Stimulated activated CD4-positive, alpha-beta T cell treated with anti-CD3 and anti-CD28 coated beads, Interleukin-4, amount 100 ng/mL, for 48 hours (primary cell): Measurements from ENCODE around the gene WDR54.
"Not testable (repeated sequence)": the region's sequence is repeated elsewhere in the genome, so short reads cannot be mapped to it uniquely, and the experiment has no call there.

Experiments used
- DNase-seq, 2 donors: peaks; one replicate each; pipeline ENCODE4 v3.0.0-alpha.2; 2020; ENCODE audit warnings: low read depth in 2 of 2

WDR54 gene

DNA sequence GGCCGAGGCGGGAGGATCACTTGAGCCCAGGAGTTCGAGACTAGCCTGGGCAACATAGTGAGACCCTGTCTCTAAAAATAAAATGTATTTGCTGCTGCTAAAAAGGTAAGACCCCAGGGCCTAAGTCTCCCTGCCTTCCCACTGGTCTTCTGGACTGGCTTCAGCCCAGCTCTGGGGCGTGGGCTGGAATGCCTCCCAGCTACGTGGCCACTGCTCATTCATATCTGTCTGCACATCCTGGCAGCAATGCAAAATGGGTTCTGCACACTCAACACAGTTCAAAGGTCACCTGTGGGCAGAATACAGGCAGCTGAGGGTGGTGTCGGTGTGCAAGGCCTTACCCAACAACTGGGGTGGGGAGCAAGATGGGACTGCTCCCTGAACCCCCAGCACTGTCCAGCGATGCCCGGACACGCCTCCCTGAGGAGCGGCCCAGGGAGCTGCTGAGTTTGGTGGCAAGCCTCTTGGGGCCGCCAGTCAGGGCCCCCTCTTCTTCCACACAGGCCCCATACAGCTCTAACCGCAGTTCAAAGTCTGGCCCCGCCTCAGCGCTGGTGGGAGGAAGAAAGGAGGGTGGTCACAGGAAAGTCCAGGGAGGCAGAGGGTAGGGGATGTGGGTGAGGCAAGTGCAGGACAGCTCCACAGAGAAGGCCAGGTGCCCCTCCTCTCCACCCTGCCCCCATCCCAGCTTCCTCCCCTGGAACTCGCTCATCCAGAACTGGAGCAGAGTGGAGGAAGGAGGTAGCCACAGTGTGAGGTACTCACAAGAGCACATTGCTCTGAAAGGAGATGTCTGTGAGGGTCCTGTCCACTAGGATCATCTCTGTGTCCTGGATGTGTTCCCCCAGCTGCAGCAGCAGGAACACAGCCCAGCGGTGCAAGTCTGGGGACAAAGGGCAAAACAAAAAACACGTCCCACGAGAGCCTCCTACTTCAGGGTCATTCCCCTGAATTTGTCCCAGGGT is 8.2 kb downstream of the WDR54 start:
- DNase-seq: no peak

DNA sequence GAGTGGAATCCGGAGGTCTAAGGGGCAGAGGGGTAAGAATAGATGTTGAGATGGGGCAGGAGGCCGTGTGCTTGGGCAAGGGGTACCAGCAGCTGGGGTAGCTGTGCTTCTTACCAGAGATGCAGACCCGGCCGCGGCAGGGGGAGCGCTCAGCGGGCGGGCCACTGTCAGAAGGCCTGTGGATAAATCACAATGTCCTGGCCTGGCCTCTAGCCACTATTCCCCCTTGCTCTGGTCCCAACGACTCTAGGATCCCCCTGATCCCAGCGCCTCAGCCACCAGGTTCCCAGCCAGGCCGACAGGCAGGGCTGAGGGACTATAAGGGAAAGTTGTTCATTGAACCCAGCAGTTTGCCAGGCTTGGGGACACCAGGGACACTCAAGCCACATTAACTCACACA is 9.0 kb downstream of the WDR54 start:
- no peak for DNase-seq

DNA sequence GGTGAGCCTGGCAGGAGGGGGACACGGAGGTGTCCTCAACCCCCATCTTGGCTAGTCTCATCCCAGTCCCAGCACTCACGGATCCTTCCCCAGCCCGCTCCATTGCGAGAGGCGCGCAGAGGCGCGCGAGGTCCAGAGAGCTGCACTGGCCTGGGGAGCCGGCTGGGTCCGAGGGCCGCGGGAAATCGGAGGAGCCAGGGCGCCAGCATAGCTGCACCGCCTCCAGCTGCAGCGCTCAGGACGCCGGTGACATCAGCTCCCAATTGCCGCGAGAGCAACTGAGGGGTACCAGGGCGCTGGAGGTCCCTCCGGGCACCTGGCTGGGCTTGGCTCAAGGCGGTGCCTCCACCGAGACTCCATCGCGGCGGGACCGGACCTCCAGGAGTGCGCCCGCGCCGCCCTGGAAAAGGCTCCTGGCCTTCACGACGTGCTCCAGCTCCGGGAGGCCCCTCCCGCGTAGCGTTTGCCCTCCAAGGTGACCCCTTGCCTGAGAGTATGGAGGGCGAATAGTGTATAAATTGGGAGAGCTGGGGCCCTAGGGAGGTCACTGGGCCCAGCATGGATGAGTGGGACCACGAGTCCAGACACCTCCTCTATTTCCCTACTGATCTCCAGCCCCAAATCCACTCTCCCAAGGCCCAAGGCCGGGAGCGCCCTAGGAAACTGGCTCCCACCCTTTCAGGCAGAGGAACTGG is 14.7 kb downstream of the WDR54 start:
- no peak for DNase-seq

DNA sequence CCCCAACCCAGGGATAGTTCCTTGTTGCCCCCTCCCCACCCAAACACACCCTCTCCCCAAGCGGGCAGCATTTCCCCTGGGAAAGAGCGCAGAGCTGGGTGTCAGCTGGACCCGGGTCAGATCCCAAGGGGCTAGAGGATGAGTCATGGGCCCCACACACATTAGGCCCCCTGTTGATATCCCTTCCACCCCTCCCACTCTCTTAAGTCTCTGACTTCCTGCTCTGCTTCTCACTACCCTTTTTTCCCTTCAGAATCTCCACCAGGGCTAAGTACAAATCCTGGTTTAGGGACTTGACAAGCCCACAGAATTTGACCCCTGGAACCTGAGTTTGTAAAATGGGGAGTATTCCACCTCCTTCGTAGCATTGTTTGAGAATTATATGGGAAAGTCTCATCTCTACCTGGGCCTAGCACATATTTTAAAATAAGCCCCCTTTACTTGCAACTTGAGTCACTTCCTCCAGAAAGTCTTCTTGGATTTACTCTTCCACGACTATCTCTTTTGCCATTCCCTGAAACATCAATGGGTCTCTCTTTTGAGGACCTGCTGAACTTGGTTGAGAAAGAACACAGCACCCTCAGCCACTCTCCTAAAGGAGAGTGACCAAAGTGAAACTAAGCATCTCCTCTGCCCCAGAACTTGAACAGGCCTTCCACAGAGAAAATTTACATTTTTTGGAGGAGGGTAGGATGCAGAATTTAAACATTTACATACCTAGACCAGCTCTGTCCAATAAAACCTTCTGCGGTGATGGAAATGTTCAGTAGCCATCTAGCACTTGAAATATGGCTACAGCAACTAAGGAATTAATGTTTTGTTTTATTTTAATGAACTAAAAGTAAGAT is 15.5 kb downstream of the WDR54 start:
- no peak for DNase-seq

DNA sequence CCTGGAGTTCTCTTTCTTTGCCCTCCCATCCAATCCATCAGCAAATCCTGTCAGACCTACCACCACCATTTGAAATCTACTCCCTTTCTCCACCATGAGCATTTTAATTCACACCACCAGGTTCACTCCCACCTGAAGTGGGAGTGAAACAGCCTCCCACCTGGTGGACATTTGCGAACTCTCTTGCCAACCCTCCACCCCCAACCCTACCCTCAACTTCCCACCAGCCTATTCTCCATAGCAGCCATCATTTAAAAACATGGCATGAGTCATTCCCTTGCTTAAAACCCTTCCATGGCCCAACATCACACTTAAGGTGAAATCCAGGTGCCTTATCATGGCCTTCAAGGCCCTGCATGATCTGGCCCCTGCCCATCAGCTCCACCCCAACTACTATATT is 16.7 kb downstream of the WDR54 start:
- DNase-seq: no peak

DNA sequence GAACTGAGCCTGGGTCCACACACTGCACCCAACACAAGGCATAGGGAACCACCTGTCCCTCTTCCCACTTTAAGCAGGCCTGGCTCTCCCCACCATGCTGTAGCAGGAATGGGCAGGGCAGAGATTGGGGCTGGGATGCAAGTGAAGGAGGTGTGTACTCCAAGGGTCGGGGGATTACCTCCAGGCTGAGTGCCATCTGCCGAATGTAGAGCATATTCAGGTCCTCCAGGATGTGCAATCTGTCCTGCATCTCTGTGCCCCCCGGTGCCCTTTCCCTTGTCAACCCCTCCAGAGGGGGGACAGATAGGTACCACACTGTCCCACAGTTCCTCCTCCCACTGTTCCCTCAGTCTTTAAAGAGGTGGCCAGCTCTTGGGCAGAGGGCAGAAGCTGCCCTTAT is 17.8 kb downstream of the WDR54 start:
- no peak for DNase-seq

DNA sequence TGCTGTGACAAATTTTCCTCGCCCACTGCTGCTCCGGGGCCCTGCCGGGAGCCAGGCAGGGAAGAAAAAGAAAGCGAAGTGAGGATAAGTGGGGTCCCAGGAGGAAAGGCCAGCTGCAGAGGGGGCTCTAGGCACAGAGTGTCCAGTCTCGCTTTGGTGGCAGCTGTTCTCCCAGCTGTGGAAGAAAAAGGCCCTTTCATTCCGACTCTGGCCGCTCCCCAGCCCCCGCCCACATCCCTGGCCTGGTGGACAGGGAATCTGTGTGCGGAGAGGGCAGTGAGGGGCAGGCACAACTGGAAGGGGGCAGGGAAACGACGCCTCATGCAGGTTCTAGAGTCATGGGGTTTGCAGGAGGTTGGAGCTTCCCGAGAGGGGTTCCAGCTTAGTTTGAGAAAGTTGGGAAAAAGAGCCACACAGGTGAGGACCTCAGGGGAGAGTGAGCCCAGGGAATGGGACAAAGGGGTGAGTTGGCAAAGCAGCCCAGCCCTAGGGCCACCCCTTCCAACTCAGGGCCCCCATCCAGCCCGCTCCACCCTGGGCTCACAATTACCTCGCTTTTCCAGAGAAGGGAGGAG is 18.4 kb downstream of the WDR54 start:
- no peak for DNase-seq

DNA sequence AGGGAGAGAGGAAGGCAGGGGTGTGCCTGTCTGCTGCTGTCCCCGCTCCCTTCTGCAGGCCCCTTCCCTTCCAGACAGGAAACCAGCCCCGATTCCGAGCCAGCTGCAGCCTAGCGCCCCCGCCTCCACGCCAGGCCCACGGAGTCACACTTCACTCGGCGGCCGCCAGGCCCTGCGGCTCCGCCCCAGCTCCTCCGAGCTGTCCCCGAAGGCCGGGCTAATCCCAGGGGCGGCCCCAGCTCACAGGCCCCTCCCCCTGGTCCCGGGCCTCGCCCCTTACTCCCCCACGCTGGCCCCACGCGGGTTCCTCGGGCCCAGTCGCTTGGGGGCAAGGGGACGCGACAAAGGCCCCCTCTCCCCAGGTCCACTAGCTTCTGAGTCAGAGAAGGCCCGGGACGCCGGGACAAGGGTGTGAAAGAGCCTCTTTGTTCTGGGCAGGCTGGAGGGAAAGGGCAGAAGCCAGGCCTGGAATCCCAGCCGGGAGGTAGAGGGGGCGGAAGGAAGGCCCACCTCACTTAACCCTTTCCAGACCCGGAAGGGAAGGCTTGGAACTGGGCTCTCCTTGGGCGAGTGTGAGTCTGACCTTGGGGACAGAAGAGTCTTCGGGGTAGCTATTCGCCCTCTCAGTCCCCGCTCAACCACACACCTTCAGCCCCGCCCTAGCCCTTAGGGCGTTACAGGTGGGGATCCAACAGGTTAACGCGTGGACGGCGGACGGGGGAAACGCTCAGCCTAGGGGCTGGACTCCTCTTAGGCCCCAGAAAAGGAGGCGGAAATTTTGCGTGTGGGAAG is 19.0 kb downstream of the WDR54 start:
- peak; percentile 45 to 52 for DNase-seq

DNA sequence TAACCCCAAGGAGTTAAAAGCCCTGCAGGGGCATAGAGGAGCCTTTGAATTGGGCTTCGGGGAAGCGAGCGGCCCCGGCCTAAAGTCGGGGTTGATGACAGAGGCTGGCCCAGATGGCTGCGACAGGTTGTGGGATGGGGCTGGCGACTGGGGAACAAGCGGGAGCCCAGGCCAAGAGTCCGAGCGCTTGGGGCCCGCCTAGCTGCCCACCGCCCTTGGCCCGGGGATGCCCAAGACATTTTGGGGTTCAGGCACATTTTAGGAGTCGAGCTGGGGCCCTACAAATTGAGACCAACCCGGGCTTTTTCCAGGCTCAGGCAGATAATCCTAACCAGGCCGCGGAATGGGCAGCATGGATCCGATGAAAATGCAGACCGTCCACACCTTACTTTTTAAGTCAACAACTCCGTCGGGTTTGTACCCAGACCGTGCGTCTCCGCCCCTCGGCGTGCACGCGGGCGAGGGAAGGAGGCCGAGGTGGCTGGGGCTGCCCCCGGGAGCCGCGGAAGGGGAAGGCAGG is 19.7 kb downstream of the WDR54 start:
- no peak for DNase-seq

DNA sequence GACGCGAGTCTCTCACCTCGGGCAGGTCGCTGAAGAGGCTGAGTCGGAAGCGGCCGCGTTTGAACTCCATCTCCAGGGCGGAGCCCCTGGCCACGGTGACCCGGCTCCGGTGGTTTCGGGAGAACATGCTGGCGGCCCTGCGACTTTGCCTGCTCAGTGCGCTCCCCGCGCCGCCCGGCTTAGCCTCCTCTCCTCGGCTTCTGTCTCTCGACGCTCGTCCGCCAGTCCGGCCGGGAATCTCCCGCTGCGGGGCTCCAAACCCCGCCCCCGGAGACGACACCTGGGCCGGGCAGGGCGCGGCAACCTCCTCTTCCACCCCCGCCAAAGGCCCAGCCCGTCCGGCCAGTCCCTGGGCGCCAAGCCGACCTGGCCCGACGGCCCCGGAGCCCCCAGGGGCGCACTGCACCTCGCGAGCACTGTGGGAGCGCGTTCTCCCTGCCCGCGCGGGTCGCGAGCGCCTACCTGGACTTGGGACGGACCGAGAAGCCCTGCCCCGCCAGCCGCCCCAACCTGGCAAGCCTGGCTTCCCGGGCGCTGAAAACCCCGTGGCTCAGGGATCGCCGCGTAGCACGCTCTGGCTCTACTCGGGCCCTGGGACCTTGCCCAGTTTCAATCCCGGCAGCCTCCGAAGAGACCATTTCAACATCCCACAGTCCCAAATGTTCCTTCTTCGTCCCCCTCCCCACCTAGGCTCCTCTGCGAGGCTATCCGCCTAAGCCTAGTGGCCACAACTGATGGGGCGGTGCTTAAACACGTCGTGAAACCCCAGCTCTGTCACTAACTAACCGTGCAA is 20.4 kb downstream of the WDR54 start, which contains the start of gene RTKN:
Gene RTKN (minus strand): TSS at position 248 of the 793 bp plus-strand sequence. CDS start 121 bp downstream, at position 127.
- no peak for DNase-seq

DNA sequence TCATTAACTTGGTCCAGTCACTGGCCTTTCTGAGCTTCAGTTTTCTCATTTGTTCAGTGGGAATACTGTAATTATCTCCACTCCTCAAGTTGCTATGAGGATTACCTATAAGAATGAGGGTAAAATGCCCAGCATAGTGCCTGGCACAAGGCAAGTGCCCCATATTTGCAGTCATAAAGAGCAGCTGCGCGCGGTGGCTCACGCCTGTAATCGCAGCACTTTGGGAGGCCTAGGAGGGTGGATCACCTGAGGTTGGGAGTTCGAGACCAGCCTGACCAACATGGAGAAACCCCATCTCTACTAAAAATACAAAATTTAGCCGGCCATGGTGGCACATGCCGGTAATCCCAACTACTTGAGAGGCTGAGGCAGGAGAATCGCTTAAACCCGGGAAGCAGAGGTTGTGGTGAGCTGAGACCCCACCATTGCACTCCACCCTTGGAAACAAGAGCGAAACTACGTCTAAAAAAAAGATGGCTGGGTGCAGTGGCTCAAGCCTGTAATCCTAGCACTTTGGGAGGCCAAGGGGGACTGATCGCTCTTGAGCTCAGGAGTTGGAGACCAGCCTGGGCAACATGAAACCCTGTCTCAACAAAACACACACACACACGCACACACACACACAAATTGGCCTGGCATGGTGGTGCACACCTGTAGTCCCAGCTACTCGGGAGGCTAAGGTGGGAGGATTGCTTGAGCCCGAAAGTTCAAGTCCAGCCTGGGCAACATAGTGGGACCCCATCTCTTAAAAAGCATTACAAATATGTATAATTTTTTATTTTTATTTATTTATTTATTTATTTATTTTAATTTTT is 21.2 kb downstream of the WDR54 start:
- not testable (repeated sequence) for DNase-seq

DNA sequence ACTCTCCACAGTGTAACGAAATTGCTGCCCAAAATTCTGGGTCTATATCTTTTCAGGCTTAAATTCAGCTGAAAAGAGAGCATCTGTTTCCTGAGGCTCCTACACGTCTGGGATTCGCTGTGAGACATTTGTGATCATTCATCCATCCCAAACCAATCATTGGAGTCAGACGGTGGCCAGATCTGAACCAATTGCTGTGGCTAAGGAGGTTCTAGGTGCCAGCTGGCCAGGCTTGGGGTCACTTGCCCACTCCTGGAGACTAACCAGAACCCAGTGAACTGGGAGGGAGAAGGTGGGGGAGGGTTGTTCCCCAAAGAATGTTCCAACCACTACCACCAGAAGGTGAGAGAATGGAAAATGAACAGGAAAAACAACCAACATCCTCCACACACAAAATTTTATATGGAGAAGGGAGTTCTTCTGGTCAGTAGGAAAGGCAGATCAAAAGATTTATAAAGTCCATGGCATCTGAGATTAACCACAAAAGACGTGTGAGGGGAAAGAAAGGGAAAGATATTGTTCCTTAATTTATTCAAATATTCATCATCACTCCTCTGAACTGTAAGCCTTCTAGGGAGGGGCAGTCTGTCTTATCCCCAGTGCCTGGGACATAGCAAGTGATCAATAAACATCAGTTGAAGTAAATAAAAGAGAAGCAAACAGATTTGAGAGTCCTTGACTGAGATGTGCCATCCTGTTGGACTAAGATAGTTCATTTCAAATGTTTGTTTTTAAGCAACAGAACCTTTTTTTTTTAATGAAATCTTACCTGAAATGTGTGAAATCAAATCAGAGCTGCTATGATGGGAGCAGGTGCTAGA is 23.2 kb downstream of the WDR54 start:
- DNase-seq: no peak

DNA sequence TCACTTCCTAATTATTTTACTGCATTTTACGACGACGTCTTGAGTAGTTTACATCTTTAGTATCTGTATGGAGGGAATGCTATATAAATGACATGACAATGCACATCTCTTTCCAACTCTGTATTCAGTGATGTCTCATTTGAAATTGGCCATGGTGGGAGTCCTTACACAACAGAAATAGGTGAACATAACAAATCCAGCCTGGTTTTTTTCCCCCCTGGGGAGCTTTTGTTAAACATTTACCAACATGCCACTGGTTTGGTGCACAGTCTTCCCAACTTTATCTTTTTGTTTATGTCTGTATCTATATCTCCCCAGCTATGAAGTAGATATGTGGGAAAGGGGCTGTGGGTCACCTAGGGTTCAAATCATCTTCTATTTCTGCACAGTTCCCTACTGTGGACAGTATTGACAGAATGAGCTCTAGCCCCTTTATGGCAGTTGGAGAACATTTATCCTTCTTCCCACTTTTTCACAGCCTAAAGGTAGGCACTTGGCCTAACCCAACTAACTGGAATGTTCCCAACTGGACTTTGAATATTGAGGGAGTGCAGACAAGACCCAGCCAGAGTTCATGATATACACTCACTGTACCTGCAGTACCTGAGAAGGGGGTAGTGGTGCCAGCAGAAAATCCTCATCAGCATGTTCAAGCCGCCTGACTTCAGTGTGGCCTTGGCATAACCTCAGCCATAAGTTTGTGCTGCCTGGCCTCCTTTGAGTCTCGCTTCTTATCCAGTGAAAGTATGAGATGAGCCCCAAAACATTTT is 25.9 kb downstream of the WDR54 start:
- no peak for DNase-seq

DNA sequence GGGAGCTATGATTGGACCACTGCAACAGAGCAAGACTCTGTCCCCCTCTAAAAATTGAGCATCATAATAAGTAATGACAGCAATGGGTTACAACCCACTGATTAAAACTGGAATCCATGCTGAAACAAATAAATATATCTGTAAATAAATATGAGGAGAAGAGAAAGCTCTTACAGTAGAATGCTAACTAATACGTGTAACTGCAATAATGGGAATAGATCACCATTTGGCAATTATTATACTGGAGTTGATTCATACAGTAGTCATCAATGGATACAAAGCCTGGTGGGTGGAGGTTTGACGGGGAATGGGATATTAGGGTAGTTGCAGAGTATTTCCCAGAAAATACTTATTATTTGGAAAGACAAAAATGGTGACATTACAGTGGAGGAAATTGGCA is 27.2 kb downstream of the WDR54 start:
- no peak for DNase-seq

DNA sequence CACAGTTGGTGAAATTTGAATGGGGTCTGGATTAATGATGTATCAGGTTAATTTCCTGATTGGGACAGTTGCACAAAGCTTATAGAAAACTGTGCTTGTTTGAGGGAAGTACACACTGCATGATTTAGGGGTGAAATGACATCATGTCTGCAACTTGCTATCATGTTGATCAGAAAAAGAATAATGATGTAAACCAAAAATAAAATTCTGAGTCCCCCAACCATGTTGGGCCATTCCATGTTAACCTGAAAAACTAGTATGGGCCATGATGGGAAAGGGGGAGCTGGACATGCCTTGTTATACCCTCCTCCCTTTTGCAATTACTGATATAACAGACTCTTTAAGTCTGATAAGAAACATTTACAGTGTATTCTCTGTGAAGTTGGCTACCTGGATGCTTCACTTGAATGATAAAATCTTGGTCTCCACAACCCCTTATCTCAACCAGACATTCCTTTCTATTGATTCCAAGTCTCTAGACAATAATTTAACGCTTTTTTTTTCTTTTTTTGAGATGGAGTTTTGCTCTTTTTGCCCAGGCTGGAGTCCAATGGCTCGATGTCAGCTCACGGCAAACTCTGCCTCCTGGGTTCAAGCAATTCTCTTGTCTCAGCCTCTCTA is 29.1 kb downstream of the WDR54 start:
- no peak for DNase-seq

DNA sequence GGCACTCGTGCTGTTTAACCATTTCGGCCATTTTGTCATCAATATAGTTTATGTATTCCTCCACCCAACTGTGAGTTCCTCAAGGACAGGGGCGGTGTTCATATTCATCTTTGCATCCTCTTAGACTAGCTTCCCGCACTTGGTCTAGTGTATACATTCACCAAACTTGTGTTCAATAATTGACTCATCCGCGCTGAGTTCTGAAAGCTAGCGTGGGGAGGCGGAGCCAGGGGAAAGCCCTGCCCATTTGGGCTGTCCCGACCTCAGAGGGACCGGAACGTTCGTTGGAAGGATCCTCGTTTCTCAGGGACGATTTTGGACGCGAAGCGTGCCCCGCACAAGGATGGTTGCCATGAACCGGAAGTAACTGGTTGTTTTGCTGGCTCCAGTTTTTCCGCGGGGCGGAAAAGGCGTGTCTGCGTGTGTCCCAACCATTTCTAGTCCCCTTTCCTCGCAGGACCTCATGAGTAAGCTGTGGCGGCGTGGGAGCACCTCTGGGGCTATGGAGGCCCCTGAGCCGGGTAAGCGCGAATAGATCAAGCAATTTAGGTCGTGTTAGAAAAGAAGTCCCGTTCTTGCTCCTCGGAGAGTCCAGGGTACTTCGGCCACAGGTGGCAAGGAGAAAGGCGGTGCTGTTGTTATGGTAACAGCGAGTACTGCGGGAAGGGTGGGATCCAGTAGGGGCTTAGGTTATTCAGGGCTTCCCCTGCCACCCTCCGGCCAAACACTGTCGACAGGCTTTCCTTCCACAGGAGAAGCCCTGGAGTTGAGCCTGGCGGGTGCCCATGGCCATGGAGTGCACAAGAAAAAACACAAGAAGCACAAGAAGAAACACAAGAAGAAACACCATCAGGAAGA is 33.4 kb downstream of the WDR54 start, which contains the start of gene INO80B:
Gene INO80B (plus strand): TSS at position 434 of the 858 bp plus-strand sequence. CDS start 30 bp downstream, at position 464.
- peak; percentile 93 to 95 for DNase-seq
